CD8-positive, alpha-beta memory T cell (primary cell): ENCODE measurements around the gene HSPA1A. TPM values are rescaled to one million over a fixed set of nuclear protein-coding genes. Genes with fewer than 3 reads are reported as not detected.
"Not testable (repeated sequence)": the region's sequence is repeated elsewhere in the genome, so short reads cannot be mapped to it uniquely, and the experiment has no call there.

Experiments used
- CTCF ChIA-PET: fragments of 350-600 bp; sonication (Branson Sonifier 250); formaldehyde crosslinking; loops from one replicate; lab custom pipeline; 2021; ENCODE audit warnings: antibody characterized with exemption; lab: Charles Lee
- POLR2A ChIA-PET: fragments of 350-600 bp; sonication (Branson Sonifier 250); formaldehyde crosslinking; loops from one replicate; lab custom pipeline; 2021; ENCODE audit warnings: antibody characterized with exemption; lab: Charles Lee
- DNase-seq, 5 donors: peaks; one replicate each; pipeline versions ENCODE4 v3.0.0 to v3.0.0-alpha.2; 2020 to 2022; ENCODE audit warnings: mixed read lengths in 1 of 5
- H3K27ac ChIP-seq: one replicate; pipeline ENCODE4 v1.7.0; 2013; ENCODE audit warnings: low read depth, mild to moderate bottlenecking, low read length, moderate library complexity
- H3K27me3 ChIP-seq: 2 replicates; pipeline ENCODE4 v1.7.0; 2013; ENCODE audit warnings: low read length, mild to moderate bottlenecking; ENCODE audit not compliant: insufficient read depth, poor library complexity, severe bottlenecking
- H3K36me3 ChIP-seq: 2 replicates; pipeline ENCODE4 v1.7.0; 2013; ENCODE audit warnings: mild to moderate bottlenecking, low read length, moderate library complexity; ENCODE audit not compliant: insufficient read depth
- H3K4me1 ChIP-seq: 2 replicates; pipeline ENCODE4 v1.7.0; 2013; ENCODE audit warnings: mild to moderate bottlenecking, low read length, moderate library complexity; ENCODE audit not compliant: insufficient read depth
- H3K4me3 ChIP-seq: 2 replicates; pipeline ENCODE4 v1.7.0; 2013; ENCODE audit warnings: mild to moderate bottlenecking, low read length
- H3K9me3 ChIP-seq: 2 replicates; pipeline ENCODE4 v1.7.0; 2013; ENCODE audit warnings: mild to moderate bottlenecking, low read length
- H3K27ac Mint-ChIP-seq, 8 donors: one replicate each; pipeline ENCODE4 v1.8.0; 2020 to 2021; ENCODE audit warnings: mixed read lengths in 8 of 8, mild to moderate bottlenecking in 6 of 8, inconsistent platforms in 3 of 8, moderate library complexity in 3 of 8
- H3K27me3 Mint-ChIP-seq, 2 donors: one replicate each; pipeline ENCODE4 v1.8.0; 2020 to 2021; ENCODE audit warnings: mixed read lengths in 2 of 2, mild to moderate bottlenecking in 1 of 2, moderate library complexity in 1 of 2
- H3K36me3 Mint-ChIP-seq, 3 donors: one replicate each; pipeline ENCODE4 v1.8.0; 2020 to 2021; ENCODE audit warnings: mixed read lengths in 3 of 3, inconsistent platforms in 1 of 3, mild to moderate bottlenecking in 1 of 3
- H3K4me1 Mint-ChIP-seq, 3 donors: one replicate each; pipeline ENCODE4 v1.8.0; 2020 to 2021; ENCODE audit warnings: mixed read lengths in 3 of 3, inconsistent platforms in 1 of 3, mild to moderate bottlenecking in 1 of 3
- H3K4me3 Mint-ChIP-seq, 7 donors: one replicate each; pipeline ENCODE4 v1.8.0; 2020 to 2021; ENCODE audit warnings: mixed read lengths in 7 of 7, mild to moderate bottlenecking in 6 of 7, moderate library complexity in 4 of 7, inconsistent platforms in 2 of 7
- H3K9me3 Mint-ChIP-seq, 5 donors: one replicate each; pipeline ENCODE4 v1.8.0; 2020 to 2022; ENCODE audit warnings: mixed read lengths in 5 of 5, mild to moderate bottlenecking in 3 of 5, moderate library complexity in 2 of 5, inconsistent platforms in 1 of 5
- polyA plus RNA-seq: library from polyadenylated mRNA; unstranded; fragments of 300-500 nt; fragmentation: Illumina TruSeq; gene quantifications from one replicate; pipeline ENCODE4 v1.2.3, GENCODE V29; 2021
- total RNA-seq, 2 experiments: library from RNA; stranded (reverse); gene quantifications; one replicate each; pipeline ENCODE4 v1.2.3, GENCODE V29; 2021

Gene HSPA1A
- total and polyA plus RNA-seq, 3 experiments from 2014 or later: 34.1 to 70.1 (median 64.8) TPM

DNA sequence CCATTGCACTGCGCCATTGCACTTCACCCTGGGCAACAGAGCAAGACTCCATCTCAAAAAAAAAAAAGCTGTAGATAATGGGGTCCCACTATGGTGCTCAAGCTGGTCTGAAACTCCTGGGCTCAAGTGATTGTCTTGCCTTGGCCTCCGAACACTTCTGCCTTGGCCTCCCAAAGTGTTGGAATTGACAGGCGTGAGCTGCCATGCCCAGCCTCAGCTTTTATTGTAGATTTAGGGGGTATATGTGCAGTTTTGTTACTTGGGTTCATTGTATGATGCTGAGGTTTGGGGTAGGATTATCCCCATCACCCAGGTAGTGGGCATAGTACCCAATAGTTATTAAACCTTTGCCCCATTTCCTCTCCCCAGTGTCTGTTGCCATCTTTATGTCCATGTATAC, 23.6 kb downstream of the HSPA1A start:
- no peaks in the 10 kb centered on the region for H3K9me3 ChIP-seq
- Mint-ChIP-seq H3K27me3 (no peaks in the 10 kb centered on the region), H3K36me3 (peaks cover 10 to 75% (median 14%) of the 10 kb centered on the region in 3 donors), H3K27ac (peak overlapping the region in 7 of 8 donors; percentile 17 to 91 (median 76)), H3K9me3 (no peaks in the 10 kb centered on the region), H3K4me1 (peaks cover 38 to 49% (median 43%) of the 10 kb centered on the region in 3 donors), H3K4me3 (peak overlapping the region in 5 of 7 donors; percentile 12 to 54 (median 25))
- no peaks in the 10 kb centered on the region for H3K27me3 ChIP-seq
- ChIA-PET CTCF (interaction anchor here (1.2 to 2.8 kb wide), 4 partner anchors 24 to 150 kb away, joined by 3 to 9 read pairs (median 6); partner anchors contain the start of genes EHMT2 and NEU1), POLR2A (no interaction called here)
- no peak overlapping the region for H3K4me3 ChIP-seq
- no peak overlapping the region for H3K27ac ChIP-seq
- peaks cover 33% of the 10 kb centered on the region for H3K36me3 ChIP-seq
- DNase-seq: no peak
- peaks cover 36% of the 10 kb centered on the region for H3K4me1 ChIP-seq

GRCh38 chr6:31839779-31840126, 24.4 kb downstream of the HSPA1A start:
- peaks cover 34% of the 10 kb centered on the region for H3K4me1 ChIP-seq
- Mint-ChIP-seq H3K36me3 (peaks cover 10 to 72% (median 14%) of the 10 kb centered on the region in 3 donors), H3K27ac (peak overlapping the region in 3 of 8 donors; percentile 27 to 83 (median 66)), H3K4me1 (peaks cover 33 to 42% (median 35%) of the 10 kb centered on the region in 3 donors)
- H3K4me3 ChIP-seq, H3K4me3 Mint-ChIP-seq, H3K27ac ChIP-seq, H3K27me3 Mint-ChIP-seq, DNase-seq, H3K27me3 ChIP-seq, H3K9me3 Mint-ChIP-seq, H3K9me3 ChIP-seq, POLR2A ChIA-PET: not testable (repeated sequence)
- CTCF ChIA-PET: interaction anchor here (1.2 to 2.8 kb wide), 3 partner anchors 24 to 110 kb away, joined by 3 to 9 read pairs (median 7); partner anchors contain the start of genes EHMT2 and NEU1
- peaks cover 33% of the 10 kb centered on the region for H3K36me3 ChIP-seq

GRCh38 chr6:31842053-31842452, 26.7 kb downstream of the HSPA1A start:
- POLR2A ChIA-PET: no interaction called here
- Mint-ChIP-seq H3K27ac (peak overlapping the region in 2 of 8 donors; percentile 27 to 87), H3K4me3 (peak overlapping the region in 1 of 7 donors; percentile 10)

GRCh38 chr6:31844507-31844906, 29.2 kb downstream of the HSPA1A start:
- Histone ChIP-seq H3K9me3 (no peaks in the 10 kb centered on the region), H3K36me3 (peaks cover 5% of the 10 kb centered on the region), H3K4me1 (no peaks in the 10 kb centered on the region), H3K4me3 (no peak overlapping the region), H3K27me3 (no peaks in the 10 kb centered on the region), H3K27ac (no peak overlapping the region)
- H3K27me3 Mint-ChIP-seq: no peaks in the 10 kb centered on the region
- no peak overlapping the region for H3K4me3 Mint-ChIP-seq
- DNase-seq: no peak
- H3K9me3 Mint-ChIP-seq: no peaks in the 10 kb centered on the region
- CTCF ChIA-PET: no interaction called here
- peak overlapping the region in 2 of 8 donors; percentile 37 to 57 for H3K27ac Mint-ChIP-seq
- POLR2A ChIA-PET: no interaction called here
- peaks cover 1 to 37% (median 3%) of the 10 kb centered on the region in 3 donors for H3K36me3 Mint-ChIP-seq
- H3K4me1 Mint-ChIP-seq: peaks cover 0 to 1% (median under 1%) of the 10 kb centered on the region in 3 donors

More at GRCh38 chr6:31842053-31842452, 26.7 kb downstream of the HSPA1A start:
- Mint-ChIP-seq H3K9me3 (no peaks in the 10 kb centered on the region), H3K36me3 (peaks cover 10 to 59% (median 14%) of the 10 kb centered on the region in 3 donors), H3K27me3 (no peaks in the 10 kb centered on the region), H3K4me1 (peaks cover 13 to 22% (median 16%) of the 10 kb centered on the region in 3 donors)
- H3K9me3 ChIP-seq: no peaks in the 10 kb centered on the region
- peaks cover 22% of the 10 kb centered on the region for H3K4me1 ChIP-seq
- H3K36me3 ChIP-seq: peaks cover 29% of the 10 kb centered on the region
- no peaks in the 10 kb centered on the region for H3K27me3 ChIP-seq
- DNase-seq: no peak
- CTCF ChIA-PET: no interaction called here
- no peak overlapping the region for H3K4me3 ChIP-seq
- H3K27ac ChIP-seq: no peak overlapping the region

DNA sequence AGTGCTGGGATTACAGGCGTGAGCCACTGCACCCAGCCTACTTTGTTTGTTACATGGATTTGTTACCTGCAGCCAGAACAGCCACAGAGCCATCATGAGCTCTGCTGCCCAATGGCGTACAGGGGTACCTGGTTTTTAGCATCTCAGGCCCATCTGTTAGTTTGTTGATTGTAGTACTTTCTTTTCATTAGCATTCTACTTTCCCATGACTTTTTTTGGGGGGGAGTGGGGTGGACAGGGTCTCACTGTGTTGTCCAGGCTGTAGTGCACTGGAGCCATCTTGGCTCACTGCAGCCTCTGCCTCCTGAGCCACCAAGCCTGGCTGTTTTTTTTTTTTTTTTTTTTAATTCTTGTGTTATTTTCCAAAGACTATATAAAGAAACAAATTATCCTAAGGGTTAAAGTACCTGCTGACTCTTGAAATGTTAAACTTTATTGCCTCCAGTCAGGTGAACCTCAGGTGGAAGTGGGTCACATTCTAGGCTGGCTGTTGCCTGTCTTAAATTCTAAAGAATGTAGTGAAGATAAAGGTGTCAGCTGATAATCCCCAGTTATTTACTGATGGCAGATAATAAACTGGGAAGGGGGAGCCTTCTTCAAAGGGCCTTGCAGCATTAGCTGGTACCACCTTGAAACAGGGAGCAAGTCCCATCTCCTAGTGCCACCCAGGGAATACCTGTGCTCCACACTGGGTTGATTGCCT, 32.1 kb downstream of the HSPA1A start:
- ChIA-PET POLR2A (no interaction called here), CTCF (no interaction called here)
- H3K9me3 ChIP-seq: no peaks in the 10 kb centered on the region

DNA sequence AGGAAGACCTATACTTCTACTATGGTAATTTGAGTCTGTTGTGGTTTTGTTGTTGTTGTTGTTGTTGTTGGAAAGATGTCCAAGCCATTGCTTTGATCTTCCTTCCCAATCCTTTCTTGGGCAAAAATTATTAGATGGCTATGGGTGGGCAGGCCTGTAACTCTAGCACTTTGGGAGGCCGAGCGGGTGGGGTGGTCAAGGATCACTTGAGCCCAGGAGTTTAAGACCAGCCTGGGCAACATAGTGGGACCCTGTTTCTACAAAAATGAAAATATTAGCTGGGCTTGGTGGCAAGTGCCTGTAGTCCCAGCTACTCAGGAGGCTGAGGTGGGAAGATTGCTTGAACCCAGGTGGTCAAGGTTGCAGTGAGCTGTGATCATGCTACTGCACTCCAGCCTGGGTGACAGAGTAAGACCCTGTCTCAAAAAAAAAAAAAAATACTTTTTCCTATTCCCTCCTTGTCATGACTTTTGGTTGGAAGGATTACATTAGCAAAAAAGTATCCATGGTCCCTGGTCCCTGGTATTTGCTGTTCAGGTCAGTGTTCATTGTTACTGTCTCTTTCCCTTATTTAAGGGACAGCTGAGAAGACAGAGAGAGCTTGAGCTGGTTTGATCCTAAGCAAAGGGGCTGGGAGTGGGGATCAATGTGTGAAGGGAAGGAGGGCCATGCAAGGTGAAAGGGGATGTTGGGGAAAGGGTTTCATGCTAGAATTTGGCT, 35.6 kb downstream of the HSPA1A start:
- POLR2A ChIA-PET: no interaction called here
- H3K36me3 Mint-ChIP-seq: peaks cover 0 to 3% (median 0%) of the 10 kb centered on the region in 3 donors

More for the DNA sequence above, 32.1 kb downstream of the HSPA1A start:
- Mint-ChIP-seq H3K9me3 (no peaks in the 10 kb centered on the region), H3K4me1 (no peaks in the 10 kb centered on the region), H3K36me3 (peaks cover 0 to 13% (median 0%) of the 10 kb centered on the region in 3 donors), H3K4me3 (no peak overlapping the region), H3K27me3 (no peaks in the 10 kb centered on the region), H3K27ac (no peak overlapping the region)
- DNase-seq: no peak
- Histone ChIP-seq H3K4me1 (no peaks in the 10 kb centered on the region), H3K27me3 (no peaks in the 10 kb centered on the region), H3K4me3 (no peak overlapping the region), H3K27ac (no peak overlapping the region), H3K36me3 (no peaks in the 10 kb centered on the region)

GRCh38 chr6:31851485-31851832, 36.1 kb downstream of the HSPA1A start:
- CTCF ChIA-PET: no interaction called here
- H3K4me3 ChIP-seq: no peak overlapping the region

More for the DNA sequence above, 35.6 kb downstream of the HSPA1A start:
- H3K4me3 Mint-ChIP-seq: no peak overlapping the region
- H3K9me3 ChIP-seq: no peaks in the 10 kb centered on the region
- no peaks in the 10 kb centered on the region for H3K36me3 ChIP-seq
- no peak overlapping the region for H3K27ac Mint-ChIP-seq
- H3K9me3 Mint-ChIP-seq: peaks cover 0 to 1% (median 0%) of the 10 kb centered on the region in 5 donors
- no peaks in the 10 kb centered on the region for H3K27me3 ChIP-seq
- no peak overlapping the region for H3K4me3 ChIP-seq
- H3K27me3 Mint-ChIP-seq: no peaks in the 10 kb centered on the region
- H3K27ac ChIP-seq: no peak overlapping the region
- DNase-seq: no peak
- H3K4me1 ChIP-seq: no peaks in the 10 kb centered on the region
- no peaks in the 10 kb centered on the region for H3K4me1 Mint-ChIP-seq
- CTCF ChIA-PET: no interaction called here

More at GRCh38 chr6:31851485-31851832, 36.1 kb downstream of the HSPA1A start:
- Mint-ChIP-seq H3K27ac (peak overlapping the region in 1 of 8 donors; percentile 82), H3K36me3 (peaks cover 0 to 3% (median 0%) of the 10 kb centered on the region in 3 donors), H3K9me3 (peaks cover 0 to 1% (median 0%) of the 10 kb centered on the region in 5 donors), H3K4me1 (no peaks in the 10 kb centered on the region), H3K4me3 (no peak overlapping the region), H3K27me3 (no peaks in the 10 kb centered on the region)
- H3K4me1 ChIP-seq: no peaks in the 10 kb centered on the region
- no peaks in the 10 kb centered on the region for H3K27me3 ChIP-seq
- no peak overlapping the region for H3K27ac ChIP-seq
- POLR2A ChIA-PET: no interaction called here
- H3K36me3 ChIP-seq: no peaks in the 10 kb centered on the region
- DNase-seq: no peak
- H3K9me3 ChIP-seq: no peaks in the 10 kb centered on the region
